OCI-LY7 (cell line): ENCODE data around the gene TFAP2B. TPM values are rescaled to one million over a fixed set of nuclear protein-coding genes. Genes with fewer than 3 reads are reported as not detected.

ENCODE experiments used
- BruUV-seq: library from RNA; stranded (reverse); fragments of 400-500 nt; replicated peaks from 2 replicates; lab custom pipeline; 2021; lab: Mats Ljungman, UMichigan
- CTCF ChIA-PET: fragments of 300-600 bp; sonication (Branson Sonifier 250); formaldehyde crosslinking; loops from one replicate; lab custom pipeline; 2022; ENCODE audit warnings: antibody characterized with exemption; ENCODE audit not compliant: unreplicated experiment; lab: Charles Lee
- POLR2A ChIA-PET: fragments of 300-600 bp; sonication (Branson Sonifier 250); formaldehyde crosslinking; loops from one replicate; lab custom pipeline; 2022; ENCODE audit warnings: antibody characterized with exemption; lab: Charles Lee
- DNase-seq: peaks from one replicate; pipeline ENCODE4 v3.0.0-alpha.2; 2015; ENCODE audit warnings: low spot score
- H2AFZ ChIP-seq: fragments of 200-600 bp; sonication (generic), shearing (Covaris generic); 2 replicates; pipeline ENCODE4 v1.6.1; 2014; ENCODE audit warnings: mild to moderate bottlenecking, antibody characterized with exemption, low read length, moderate library complexity
- H3K27ac ChIP-seq: fragments of 200-600 bp; sonication (generic); 2 replicates; pipeline ENCODE4 v1.5.1; 2014; ENCODE audit warnings: mixed run types, low read depth, mild to moderate bottlenecking, moderate library complexity, low read length, inconsistent platforms; ENCODE audit not compliant: poor library complexity, severe bottlenecking
- H3K36me3 ChIP-seq: fragments of 200-600 bp; sonication (generic); 2 replicates; pipeline ENCODE4 v1.6.1; 2014; ENCODE audit warnings: mild to moderate bottlenecking, antibody characterized with exemption, low read length, moderate library complexity, mixed read lengths; ENCODE audit not compliant: insufficient read depth
- H3K4me1 ChIP-seq: fragments of 200-600 bp; sonication (generic); 2 replicates; pipeline ENCODE4 v1.5.1; 2014; ENCODE audit warnings: mild to moderate bottlenecking, low read length; ENCODE audit not compliant: insufficient read depth, poor library complexity, severe bottlenecking
- H3K4me2 ChIP-seq: fragments of 200-600 bp; sonication (generic); 2 replicates; pipeline ENCODE4 v1.6.1; 2014; ENCODE audit warnings: mild to moderate bottlenecking, low read length
- H3K4me3 ChIP-seq: fragments of 200-600 bp; sonication (generic); 2 replicates; pipeline ENCODE4 v1.5.1; 2014; ENCODE audit warnings: mild to moderate bottlenecking, low read depth, low read length; ENCODE audit not compliant: poor library complexity, severe bottlenecking
- H3K79me2 ChIP-seq: fragments of 200-600 bp; sonication (generic); 2 replicates; pipeline ENCODE4 v1.6.1; 2016; ENCODE audit warnings: low read depth, mild to moderate bottlenecking, low read length, moderate library complexity, mixed read lengths; ENCODE audit not compliant: insufficient read depth
- H3K9me2 ChIP-seq: fragments of 200-600 bp; sonication (generic); 2 replicates; pipeline ENCODE4 v1.6.1; 2016; ENCODE audit warnings: mild to moderate bottlenecking, low read length, mixed read lengths; ENCODE audit not compliant: insufficient read depth
- H3K9me3 ChIP-seq: fragments of 200-600 bp; sonication (generic); 2 replicates; pipeline ENCODE4 v1.6.1; 2014; ENCODE audit warnings: mild to moderate bottlenecking, mixed run types, low read length, mixed read lengths
- H4K20me1 ChIP-seq: fragments of 200-600 bp; sonication (generic); 2 replicates; pipeline ENCODE4 v1.6.1; 2014; ENCODE audit warnings: mild to moderate bottlenecking, antibody characterized with exemption, low read length, moderate library complexity, mixed read lengths; ENCODE audit not compliant: insufficient read depth
- EZH2phosphoT487 ChIP-seq: fragments of 200-600 bp; sonication (generic); IDR thresholded peaks from 2 replicates; pipeline ENCODE4 v1.6.1; 2018; ENCODE audit warnings: low read depth, borderline replicate concordance, mild to moderate bottlenecking, mixed run types, antibody characterized with exemption, low read length, moderate library complexity, mixed read lengths
- intact Hi-C: fragments of 100-400 bp; cut with micrococcal nuclease; formaldehyde crosslinking; loops from one replicate; pipeline ENCODE4 v1.10.0; 2022; ENCODE audit not compliant: unreplicated experiment
- total RNA-seq, 2 experiments: library from RNA; depleted of rRNA in 1 of 2; stranded (reverse); fragments of >200 nt in 1 of 2; shearing (Covaris generic) in 1 of 2; gene quantifications; 2 replicates each; pipeline ENCODE4 v1.2.3, GENCODE V29; 2014 to 2022
- TF ChIP-seq, protein P1 (sequence below): fragments of 200-600 bp; sonication (generic); conservative IDR thresholded peaks from 2 replicates; pipeline ENCODE4 v1.5.1; 2014; ENCODE audit warnings: mild to moderate bottlenecking, antibody characterized with exemption, low read length, moderate library complexity, mixed read lengths

The TFAP2B gene
- total RNA-seq, 2 experiments from 2014 or later: not detected

DNA sequence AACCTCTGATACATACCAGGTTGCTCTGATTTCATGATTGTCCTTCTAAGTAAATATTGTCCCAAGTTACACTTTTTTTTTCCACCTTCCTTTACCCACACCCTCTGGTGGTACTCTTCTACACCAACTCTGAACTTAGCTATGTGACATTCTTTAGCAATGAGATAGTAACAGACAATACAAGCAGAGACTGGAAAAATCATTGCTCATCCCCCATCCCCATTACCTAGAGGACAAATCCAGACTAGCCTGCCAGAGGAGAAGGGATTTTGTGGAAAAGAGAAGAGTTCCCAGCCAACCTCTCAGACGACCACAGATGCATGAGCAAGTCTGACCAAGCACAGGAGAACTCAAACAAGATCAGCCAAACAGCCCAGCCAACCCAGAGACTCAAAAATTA, 32.8 kb upstream of the TFAP2B start:
- H3K27ac ChIP-seq: no peak overlapping the region
- intact Hi-C loops: no loop called here
- no peaks in the 10 kb centered on the region for H3K9me3 ChIP-seq
- H3K79me2 ChIP-seq: no peaks in the 10 kb centered on the region
- BruUV-seq: no TSS peak
- H3K36me3 ChIP-seq: no peaks in the 10 kb centered on the region
- CTCF ChIA-PET: no interaction called here
- H2AFZ ChIP-seq: no peak overlapping the region
- no peaks in the 10 kb centered on the region for H3K4me1 ChIP-seq
- H3K9me2 ChIP-seq: no peaks in the 10 kb centered on the region
- H3K4me2 ChIP-seq: no peak overlapping the region
- no peak for TF ChIP-seq EZH2phosphoT487
- TF ChIP-seq, protein P1, sequence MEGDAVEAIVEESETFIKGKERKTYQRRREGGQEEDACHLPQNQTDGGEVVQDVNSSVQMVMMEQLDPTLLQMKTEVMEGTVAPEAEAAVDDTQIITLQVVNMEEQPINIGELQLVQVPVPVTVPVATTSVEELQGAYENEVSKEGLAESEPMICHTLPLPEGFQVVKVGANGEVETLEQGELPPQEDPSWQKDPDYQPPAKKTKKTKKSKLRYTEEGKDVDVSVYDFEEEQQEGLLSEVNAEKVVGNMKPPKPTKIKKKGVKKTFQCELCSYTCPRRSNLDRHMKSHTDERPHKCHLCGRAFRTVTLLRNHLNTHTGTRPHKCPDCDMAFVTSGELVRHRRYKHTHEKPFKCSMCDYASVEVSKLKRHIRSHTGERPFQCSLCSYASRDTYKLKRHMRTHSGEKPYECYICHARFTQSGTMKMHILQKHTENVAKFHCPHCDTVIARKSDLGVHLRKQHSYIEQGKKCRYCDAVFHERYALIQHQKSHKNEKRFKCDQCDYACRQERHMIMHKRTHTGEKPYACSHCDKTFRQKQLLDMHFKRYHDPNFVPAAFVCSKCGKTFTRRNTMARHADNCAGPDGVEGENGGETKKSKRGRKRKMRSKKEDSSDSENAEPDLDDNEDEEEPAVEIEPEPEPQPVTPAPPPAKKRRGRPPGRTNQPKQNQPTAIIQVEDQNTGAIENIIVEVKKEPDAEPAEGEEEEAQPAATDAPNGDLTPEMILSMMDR: no peak
- no peak for DNase-seq
- no peak overlapping the region for H3K4me3 ChIP-seq
- POLR2A ChIA-PET: interaction anchor here (0.6 kb wide), 1 partner anchor 74 kb away, joined by 4 read pairs; no protein-coding TSS in a partner anchor
- H4K20me1 ChIP-seq: no peaks in the 10 kb centered on the region

DNA sequence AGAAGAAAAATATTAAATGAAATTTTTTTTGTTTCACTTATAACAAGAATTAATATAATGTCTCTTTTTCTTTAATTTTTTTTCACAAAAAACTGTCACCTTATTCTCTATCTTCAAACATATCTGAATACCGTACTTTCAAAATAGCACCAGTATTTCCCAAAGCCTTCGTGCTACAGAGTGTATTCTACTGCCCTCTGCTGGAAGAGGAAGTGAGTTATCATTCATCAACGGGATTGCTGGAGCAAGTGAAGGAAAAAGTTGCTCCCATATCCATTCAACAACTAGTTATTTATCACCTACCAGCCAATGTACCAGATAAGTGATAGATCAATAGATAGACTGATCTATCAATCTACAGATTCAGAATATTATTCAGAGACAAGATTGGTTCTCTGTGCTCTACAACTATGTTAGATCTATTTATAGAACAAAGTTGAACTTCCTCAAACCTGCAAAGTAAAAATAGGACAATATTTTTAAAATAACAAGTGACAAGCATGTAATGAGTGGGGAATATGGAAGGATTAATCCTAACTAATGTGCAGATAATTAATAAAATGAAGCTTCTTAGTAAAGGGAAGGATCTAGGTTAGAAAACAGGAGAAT, 26.7 kb upstream of the TFAP2B start:
- H3K79me2 ChIP-seq: no peaks in the 10 kb centered on the region
- H3K4me1 ChIP-seq: no peaks in the 10 kb centered on the region
- H3K36me3 ChIP-seq: no peaks in the 10 kb centered on the region
- H3K4me3 ChIP-seq: no peak overlapping the region
- H2AFZ ChIP-seq: no peak overlapping the region
- DNase-seq: peak; percentile 54
- no TSS peak for BruUV-seq
- H4K20me1 ChIP-seq: no peaks in the 10 kb centered on the region
- H3K4me2 ChIP-seq: no peak overlapping the region
- no peaks in the 10 kb centered on the region for H3K9me2 ChIP-seq
- no peak for TF ChIP-seq EZH2phosphoT487
- TF ChIP-seq, protein P1: peak; percentile 93
- no peaks in the 10 kb centered on the region for H3K9me3 ChIP-seq
- ChIA-PET CTCF (no interaction called here), POLR2A (no interaction called here)
- intact Hi-C loops: loop anchor here (5.0 kb wide), 1 partner anchor 665 kb away; no protein-coding TSS in a partner anchor
- H3K27ac ChIP-seq: no peak overlapping the region

DNA sequence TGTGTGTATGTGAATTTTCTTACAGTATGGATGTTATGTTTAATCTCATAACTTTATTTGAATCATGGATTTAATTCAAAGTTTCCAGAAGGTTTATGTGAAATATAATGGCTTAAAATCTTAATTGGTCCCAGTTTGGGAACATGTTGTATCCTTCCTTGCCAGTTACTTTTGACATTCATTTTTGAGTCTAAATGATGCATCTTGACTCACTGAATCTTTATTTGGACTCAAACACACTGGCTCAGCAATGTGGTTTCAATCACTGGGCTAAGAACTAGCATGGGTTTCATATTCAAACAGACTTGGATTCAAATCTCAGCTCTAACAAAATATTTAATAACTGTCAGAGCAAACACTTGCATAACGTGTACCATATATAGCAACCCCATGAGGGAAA, 25.9 kb upstream of the TFAP2B start:
- H3K27ac ChIP-seq: no peak overlapping the region
- CTCF ChIA-PET: no interaction called here
- H3K4me1 ChIP-seq: no peaks in the 10 kb centered on the region
- H2AFZ ChIP-seq: no peak overlapping the region
- TF ChIP-seq EZH2phosphoT487: no peak
- TF ChIP-seq, protein P1: no peak
- BruUV-seq: no TSS peak
- no peaks in the 10 kb centered on the region for H3K9me3 ChIP-seq
- no peaks in the 10 kb centered on the region for H3K9me2 ChIP-seq
- no peak overlapping the region for H3K4me3 ChIP-seq
- DNase-seq: no peak
- no peaks in the 10 kb centered on the region for H3K79me2 ChIP-seq
- H3K36me3 ChIP-seq: no peaks in the 10 kb centered on the region
- intact Hi-C loops: loop anchor here (5.0 kb wide), 1 partner anchor 665 kb away; no protein-coding TSS in a partner anchor
- no peak overlapping the region for H3K4me2 ChIP-seq
- H4K20me1 ChIP-seq: no peaks in the 10 kb centered on the region
- POLR2A ChIA-PET: no interaction called here
